GM12874 (cell line): ENCODE results near the gene MROH2A.

Experiments used
- CTCF ChIP-seq: IDR thresholded peaks from 2 replicates; pipeline ENCODE4 v1.5.1; 2011; ENCODE audit warnings: low read depth, mild to moderate bottlenecking, control low read depth, low read length, moderate library complexity; ENCODE audit not compliant: insufficient read depth

MROH2A gene

GRCh38 chr2:233778030-233778429 lies at the start of gene MROH2A:
TSS of gene MROH2A (plus strand) at chr2:233778330. CDS start at chr2:233779359, 1,029 bp downstream.
- no peak for TF ChIP-seq CTCF

- no peak for TF ChIP-seq CTCF
These were observed 49.3 kb upstream of the MROH2A start, which contains the start of gene UGT1A3 for GRCh38 chr2:233728723-233729301. TSS of gene UGT1A3 (plus strand) at chr2:233729042. CDS start at chr2:233729127, 85 bp downstream.

DNA sequence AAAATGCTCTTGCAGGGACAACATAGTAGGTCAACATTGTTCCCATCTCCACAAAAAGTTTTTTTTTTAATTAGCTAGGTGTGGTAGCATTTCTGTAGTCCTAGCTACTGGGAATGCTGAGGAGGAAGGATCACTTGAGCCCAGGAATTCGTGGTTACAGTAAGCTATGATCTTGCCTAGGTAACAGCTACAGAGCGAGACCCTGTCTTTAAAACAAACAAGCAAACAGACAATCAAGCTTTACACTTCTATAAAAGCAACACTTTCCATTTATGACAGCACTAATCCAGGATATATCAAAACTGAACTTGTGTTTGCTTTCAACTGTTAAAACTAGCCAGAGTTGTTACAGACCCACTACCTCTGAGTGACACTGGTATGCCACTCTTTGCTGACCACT lies 37.3 kb upstream of the MROH2A start:
- no peak for TF ChIP-seq CTCF

DNA sequence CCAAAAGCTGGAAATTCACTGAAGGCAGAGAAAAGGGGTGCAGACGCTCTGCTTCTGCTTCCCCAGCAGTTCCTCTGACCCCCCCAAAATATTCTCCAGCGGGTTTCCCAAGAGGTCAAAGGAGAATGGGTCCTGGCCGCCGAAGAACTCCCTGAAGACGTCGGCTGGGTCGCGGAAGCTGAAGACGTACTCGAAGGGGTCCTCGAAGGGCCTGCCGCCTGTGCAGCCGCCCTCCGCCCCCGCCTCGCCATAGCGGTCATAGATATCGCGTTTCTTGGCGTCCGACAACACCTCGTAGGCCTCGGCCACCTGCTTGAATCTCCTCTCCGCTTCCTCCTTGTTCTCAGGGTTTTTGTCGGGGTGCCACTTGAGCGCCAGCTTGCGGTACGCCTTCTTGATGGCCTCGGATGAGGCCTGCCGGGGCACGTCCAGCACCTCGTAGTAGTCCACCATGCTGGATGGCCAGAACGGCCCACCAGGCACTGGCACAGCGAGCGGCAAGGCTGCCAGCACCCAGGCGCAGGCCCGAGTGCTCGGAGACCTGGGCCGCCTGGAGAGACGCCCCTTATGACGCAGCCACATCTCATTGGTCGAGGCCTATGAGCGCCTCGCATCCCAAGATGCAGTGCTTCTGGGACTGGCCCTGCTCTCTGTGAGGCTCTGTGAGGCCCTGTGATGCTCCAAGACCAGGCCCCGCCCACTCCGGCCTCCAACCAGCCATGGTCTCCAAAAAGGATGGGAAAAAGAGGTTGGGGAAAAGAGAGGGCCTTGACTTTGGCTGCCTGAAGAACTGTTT lies 34.5 kb upstream of the MROH2A start:
- no peak for TF ChIP-seq CTCF

DNA sequence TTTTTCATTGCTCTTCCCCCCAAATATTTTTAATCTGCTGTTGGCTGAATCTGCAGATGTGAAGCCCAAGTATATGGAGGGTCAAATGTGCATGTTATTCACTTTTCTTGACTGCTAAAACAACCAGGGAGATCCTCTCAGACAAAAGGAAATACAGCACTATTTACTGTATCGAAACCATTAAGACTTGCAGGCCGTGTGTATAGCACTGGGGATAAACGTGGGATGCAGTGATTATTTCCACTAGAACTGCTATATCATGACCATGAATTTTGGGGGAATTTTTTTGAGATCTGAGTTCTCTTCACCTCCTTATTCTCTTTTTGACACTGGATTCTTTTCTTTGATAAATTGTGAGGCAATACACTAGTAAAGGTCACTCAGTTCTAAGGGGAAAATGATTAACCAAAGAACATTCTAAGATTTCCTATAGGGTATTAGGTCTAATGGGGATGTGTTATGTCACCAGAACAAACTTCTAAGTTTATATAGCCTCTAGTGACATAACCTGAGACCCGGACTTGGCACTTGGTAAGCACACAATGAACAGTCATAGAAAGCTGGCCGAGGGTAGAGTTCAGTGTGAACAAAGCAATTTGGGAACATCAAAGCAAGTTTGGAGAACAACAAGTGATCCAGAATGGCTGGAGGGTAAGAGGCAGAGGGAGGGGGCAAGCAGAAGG lies 32.9 kb upstream of the MROH2A start:
- TF ChIP-seq CTCF, result no peak

DNA sequence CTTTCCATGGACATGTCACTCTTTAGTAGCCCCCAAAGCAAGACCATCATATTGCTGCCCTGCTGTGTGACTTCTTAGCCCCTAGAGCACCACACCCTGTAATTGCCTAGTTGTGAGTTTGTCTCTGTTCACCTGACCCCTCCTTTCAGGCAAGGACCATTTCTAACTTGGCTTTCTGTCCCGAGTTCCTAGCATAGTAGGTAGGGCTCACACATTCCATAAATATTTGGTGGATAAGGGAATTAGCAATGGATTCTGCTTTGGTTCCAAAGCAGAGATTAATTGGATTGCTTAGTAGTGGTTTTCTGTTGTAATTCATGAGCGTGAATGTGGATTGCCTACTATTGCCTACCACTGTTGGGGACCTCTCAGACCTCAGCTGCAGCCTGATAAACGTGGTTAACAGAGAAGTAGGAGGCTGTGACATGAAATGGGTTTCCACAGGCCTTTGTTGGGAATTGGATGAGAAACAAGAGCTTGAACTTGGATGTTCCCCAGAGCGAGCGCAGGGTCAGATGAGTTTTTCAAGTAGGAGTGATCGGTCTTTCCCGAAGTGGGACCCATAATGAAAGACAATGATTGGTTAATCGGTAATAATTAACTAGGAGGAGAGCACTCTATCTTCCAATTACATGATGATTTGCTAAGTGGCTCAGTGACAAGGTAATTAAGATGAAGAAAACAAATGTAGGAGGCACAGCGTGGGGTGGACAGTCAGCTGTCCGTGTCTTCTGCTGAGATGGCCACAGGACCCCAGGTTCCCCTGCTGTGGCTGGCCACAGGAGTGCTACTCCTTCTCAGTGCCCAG lies 31.5 kb upstream of the MROH2A start:
- TF ChIP-seq CTCF, result no peak

GRCh38 chr2:233747283-233747544 lies 30.9 kb upstream of the MROH2A start:
- no peak for TF ChIP-seq CTCF
